K562 (cell line): ENCODE measurements around the gene MYCBP2. TPM values are rescaled to one million over a fixed set of nuclear protein-coding genes. Genes with fewer than 3 reads are reported as not detected.

Experiments used
- BCL6 ChIP-seq: fragments of 250-450 bp; sonication (Bioruptor Pico); IDR thresholded peaks from 2 replicates; pipeline ENCODE4 v1.4.0; 2020
- CCAR2 ChIP-seq: fragments of 200-400 bp; formaldehyde crosslinking; IDR thresholded peaks from 2 replicates; pipeline ENCODE4 v1.6.1; 2017; ENCODE audit warnings: mild to moderate bottlenecking, low read depth, low read length
- CHD7 ChIP-seq: fragments of 200-600 bp; sonication (generic); IDR thresholded peaks from one replicate; pipeline ENCODE4 v1.6.1; 2012; ENCODE audit warnings: mild to moderate bottlenecking, low read depth, low read length, inconsistent platforms
- IRF1 ChIP-seq: sonication (generic); formaldehyde crosslinking; IDR thresholded peaks from 2 replicates; pipeline ENCODE4 v1.8.0; 2022; ENCODE audit warnings: missing genetic modification reagents, mild to moderate bottlenecking, borderline replicate concordance
- NBN ChIP-seq: fragments of 450-650 bp; IDR thresholded peaks from 2 replicates; pipeline ENCODE4 v1.6.1; 2016; ENCODE audit warnings: low read depth, mild to moderate bottlenecking
- TCF3 ChIP-seq: sonication (generic); formaldehyde crosslinking; IDR thresholded peaks from 2 replicates; pipeline ENCODE4 v1.4.0; 2020; ENCODE audit warnings: mild to moderate bottlenecking, missing genetic modification reagents
- YY1 ChIP-seq, 3 experiments: IDR thresholded peaks; 2 replicates each; pipeline ENCODE4 v1.6.1; 2011; ENCODE audit warnings: low read length in 2 of 3, mild to moderate bottlenecking in 2 of 3, moderate library complexity in 2 of 3, borderline replicate concordance in 1 of 3, control low read depth in 1 of 3, low read depth in 1 of 3; ENCODE audit not compliant: insufficient read depth in 3 of 3, insufficient replicate concordance in 2 of 3, control insufficient read depth in 1 of 3, insufficient read length in 1 of 3; ENCODE audit errors: extremely low read depth in 1 of 3
- polyA plus RNA-seq, 8 experiments: library from polyadenylated mRNA; depleted of rRNA in 4 of 8; stranded (reverse) in 5 of 8; unstranded in 3 of 8; fragments of >200 nt; fragmentation: Nextera tagmentation in 2 of 8; fragmentation: Illumina TruSeq in 1 of 8; extraction: Ambion mirVana in 2 of 8; extraction: Trizol in 1 of 8; gene quantifications; 2 replicates each; pipeline versions ENCODE4 v1.2.1 to v1.2.3, GENCODE V29; 2011 to 2014; ENCODE audit warnings: inconsistent platforms in 1 of 8, missing spikeins in 1 of 8
- total RNA-seq, 7 experiments: library from RNA; depleted of rRNA in 6 of 7; stranded (reverse); fragments of >200 nt in 6 of 7; fragmentation: Illumina TruSeq in 2 of 7; extraction: Trizol in 2 of 7; gene quantifications; 2 replicates each; pipeline versions ENCODE4 v1.2.1 to v1.2.3, GENCODE V29; 2011 to 2021; ENCODE audit warnings: low replicate concordance in 1 of 7

The MYCBP2 gene
- total and polyA plus RNA-seq, 9 of the 15 experiments (the other 6 are each of a cell fraction or from before 2014, with no cell fraction given) = 13.2 to 47.2 (median 28.9) TPM

GRCh38 chr13:77084755-77085154, 242.1 kb downstream of the MYCBP2 start (continued):
- TF ChIP-seq CHD7 = no peak
- no peak for TF ChIP-seq NBN
- no peak for TF ChIP-seq YY1 (IDR thresholded peaks at IDR 0.05; ENCODE audit: borderline replicate concordance in 1 of 3, control insufficient read depth in 1 of 3, extremely low read depth in 1 of 3, insufficient read depth in 3 of 3, insufficient read length in 1 of 3, insufficient replicate concordance in 2 of 3, low read depth in 1 of 3, low read length in 2 of 3)
- no peak for TF ChIP-seq CCAR2
- no peak for TF ChIP-seq TCF3 (CRISPR knock-in tag)
- no peak for TF ChIP-seq BCL6 (CRISPR knock-in tag)
- no peak for TF ChIP-seq IRF1 (CRISPR knock-in tag)
